ENCODE results near the gene DAD1. TPM values are rescaled to one million over a fixed set of nuclear protein-coding genes. Genes with fewer than 3 reads are reported as not detected.

The DAD1 gene
- total RNA-seq, 1 donor from 2014 or later = 328 TPM

- no peak for TF ChIP-seq CTCF (IDR thresholded peaks at IDR 0.05; ENCODE audit: insufficient read depth, low read length, poor library complexity, severe bottlenecking)
- Histone ChIP-seq H3K27me3 (ENCODE audit: control insufficient read depth, insufficient read depth, low read length) (no peaks in the 10 kb centered on the region), H3K36me3 (ENCODE audit: control insufficient read depth, insufficient read depth, low read length) (no peaks in the 10 kb centered on the region), H3K4me3 (ENCODE audit: low read depth, low read length) (no peak overlapping the region)
- no peak for DNase-seq (ENCODE audit: low read depth)
Observed at GRCh38 chr14:22564463-22564862, 24.6 kb downstream of the DAD1 start.

- H3K36me3 ChIP-seq (ENCODE audit: control insufficient read depth, insufficient read depth, low read length) = no peaks in the 10 kb centered on the region
- no peaks in the 10 kb centered on the region for H3K27me3 ChIP-seq (ENCODE audit: control insufficient read depth, insufficient read depth, low read length)
- no peak for DNase-seq (ENCODE audit: low read depth)
- TF ChIP-seq CTCF (IDR thresholded peaks at IDR 0.05; ENCODE audit: insufficient read depth, low read length, poor library complexity, severe bottlenecking) = no peak
- H3K4me3 ChIP-seq (ENCODE audit: low read depth, low read length) = no peak overlapping the region
Observed at GRCh38 chr14:22563987-22564386, 25.0 kb downstream of the DAD1 start.

- no peaks in the 10 kb centered on the region for H3K27me3 ChIP-seq (ENCODE audit: control insufficient read depth, insufficient read depth, low read length)
- TF ChIP-seq CTCF (IDR thresholded peaks at IDR 0.05; ENCODE audit: insufficient read depth, low read length, poor library complexity, severe bottlenecking) = no peak
- H3K36me3 ChIP-seq (ENCODE audit: control insufficient read depth, insufficient read depth, low read length) = no peaks in the 10 kb centered on the region
- H3K4me3 ChIP-seq (ENCODE audit: low read depth, low read length) = no peak overlapping the region
- DNase-seq (ENCODE audit: low read depth) = no peak
Observed at GRCh38 chr14:22561661-22562579, 27.1 kb downstream of the DAD1 start.

- no peaks in the 10 kb centered on the region for H3K36me3 ChIP-seq (ENCODE audit: control insufficient read depth, insufficient read depth, low read length)
- no peak for TF ChIP-seq CTCF (IDR thresholded peaks at IDR 0.05; ENCODE audit: insufficient read depth, low read length, poor library complexity, severe bottlenecking)
- no peak overlapping the region for H3K4me3 ChIP-seq (ENCODE audit: low read depth, low read length)
- DNase-seq (ENCODE audit: low read depth) = no peak
- no peaks in the 10 kb centered on the region for H3K27me3 ChIP-seq (ENCODE audit: control insufficient read depth, insufficient read depth, low read length)
Observed at GRCh38 chr14:22561366-22561660, 27.7 kb downstream of the DAD1 start.

GRCh38 chr14:22560662-22561365 lies 28.2 kb downstream of the DAD1 start:
- no peak for TF ChIP-seq CTCF (IDR thresholded peaks at IDR 0.05; ENCODE audit: insufficient read depth, low read length, poor library complexity, severe bottlenecking)
- Histone ChIP-seq H3K4me3 (ENCODE audit: low read depth, low read length) (no peak overlapping the region), H3K27me3 (ENCODE audit: control insufficient read depth, insufficient read depth, low read length) (no peaks in the 10 kb centered on the region), H3K36me3 (ENCODE audit: control insufficient read depth, insufficient read depth, low read length) (no peaks in the 10 kb centered on the region)
- DNase-seq (ENCODE audit: low read depth) = no peak
